H54 (cell line): ENCODE results near the gene TMSB4X.

Experiments used
- DNase-seq: peaks from one replicate; pipeline ENCODE4 v3.0.0; 2011; ENCODE audit warnings: low spot score, mixed read lengths; ENCODE audit not compliant: insufficient read length
- FAIRE-seq: peaks from 3 replicates; lab custom pipeline; 2011; peaks lifted over from hg19 to GRCh38; lab: Jason Lieb, UNC
- POLR2A ChIP-seq: IDR thresholded peaks from 2 replicates; pipeline ENCODE4 v1.6.1; 2011; ENCODE audit warnings: low read depth, mild to moderate bottlenecking, low read length

TMSB4X gene

GRCh38 chrX:12989461-12989860, 14.6 kb downstream of the TMSB4X start:
- no peak for FAIRE-seq
- no peak for DNase-seq
- no peak for TF ChIP-seq POLR2A

- FAIRE-seq (no peak), DNase-seq (no peak)
- TF ChIP-seq POLR2A, result no peak
These were observed 16.7 kb downstream of the TMSB4X start for GRCh38 chrX:12991575-12991974.

GRCh38 chrX:12992544-12993118, 17.7 kb downstream of the TMSB4X start:
- TF ChIP-seq POLR2A, result no peak
- no peak for DNase-seq
- FAIRE-seq, result no peak

- DNase-seq (no peak), FAIRE-seq (no peak)
- TF ChIP-seq POLR2A, result no peak
These were observed 18.9 kb downstream of the TMSB4X start for GRCh38 chrX:12993826-12994225.

- DNase-seq, result no peak
- no peak for FAIRE-seq
- no peak for TF ChIP-seq POLR2A
These were observed 19.4 kb downstream of the TMSB4X start for GRCh38 chrX:12994321-12994720.

- TF ChIP-seq POLR2A, result no peak
- DNase-seq, result no peak
- FAIRE-seq, result no peak
These were observed 22.1 kb downstream of the TMSB4X start for GRCh38 chrX:12996934-12997435.

- FAIRE-seq (no peak), DNase-seq (no peak)
- TF ChIP-seq POLR2A, result no peak
These were observed 23.2 kb downstream of the TMSB4X start for GRCh38 chrX:12997906-12998687.

GRCh38 chrX:12999422-12999821, 24.5 kb downstream of the TMSB4X start:
- DNase-seq (no peak), FAIRE-seq (no peak)
- TF ChIP-seq POLR2A, result no peak

GRCh38 chrX:13000301-13000811, 25.4 kb downstream of the TMSB4X start:
- FAIRE-seq (no peak), DNase-seq (no peak)
- no peak for TF ChIP-seq POLR2A

- no peak for TF ChIP-seq POLR2A
- no peak for FAIRE-seq
- DNase-seq, result no peak
These were observed 26.2 kb downstream of the TMSB4X start for GRCh38 chrX:13001097-13001496.

GRCh38 chrX:13001961-13002671, 27.2 kb downstream of the TMSB4X start:
- DNase-seq (no peak), FAIRE-seq (no peak)
- no peak for TF ChIP-seq POLR2A

- no peak for FAIRE-seq
- DNase-seq, result no peak
- no peak for TF ChIP-seq POLR2A
These were observed 31.0 kb downstream of the TMSB4X start for GRCh38 chrX:13005661-13006473.

GRCh38 chrX:13007519-13008188, 32.7 kb downstream of the TMSB4X start:
- FAIRE-seq (no peak), DNase-seq (no peak)

More at GRCh38 chrX:13007519-13008188, 32.7 kb downstream of the TMSB4X start:
- TF ChIP-seq POLR2A, result no peak
